HG03139 (cell line): ENCODE results near the gene PKP4.
"Not testable (repeated sequence)": the region's sequence is repeated elsewhere in the genome, so short reads cannot be mapped to it uniquely, and the experiment has no call there.

Source experiments
- ATAC-seq: cut with Tn5 transposase; IDR thresholded peaks from one replicate; pipeline ENCODE4 v1.9.1; 2021; ENCODE audit not compliant: unreplicated experiment

Gene PKP4

GRCh38 chr2:158464426-158465281, 7.9 kb downstream of the PKP4 start:
- peak; percentile 59 for ATAC-seq

DNA sequence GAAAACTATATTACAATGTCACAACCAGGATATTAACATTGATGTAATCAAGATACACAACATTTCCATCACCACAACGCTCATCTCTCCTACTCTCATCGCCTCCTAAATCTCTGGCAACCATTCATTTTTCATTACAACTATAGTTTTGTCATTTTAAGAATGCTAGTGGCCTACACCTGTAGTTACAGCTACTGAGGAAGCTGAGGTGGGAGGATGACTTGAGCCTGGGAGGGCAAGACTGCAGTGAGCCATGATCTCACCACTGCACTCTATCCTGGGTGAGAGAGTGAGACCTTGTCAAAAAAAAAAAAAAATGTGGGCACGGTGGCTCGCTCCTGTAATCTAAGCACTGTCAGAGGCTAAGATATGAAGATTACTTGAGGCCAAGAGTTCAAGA, 10.5 kb downstream of the PKP4 start:
- no peak for ATAC-seq

DNA sequence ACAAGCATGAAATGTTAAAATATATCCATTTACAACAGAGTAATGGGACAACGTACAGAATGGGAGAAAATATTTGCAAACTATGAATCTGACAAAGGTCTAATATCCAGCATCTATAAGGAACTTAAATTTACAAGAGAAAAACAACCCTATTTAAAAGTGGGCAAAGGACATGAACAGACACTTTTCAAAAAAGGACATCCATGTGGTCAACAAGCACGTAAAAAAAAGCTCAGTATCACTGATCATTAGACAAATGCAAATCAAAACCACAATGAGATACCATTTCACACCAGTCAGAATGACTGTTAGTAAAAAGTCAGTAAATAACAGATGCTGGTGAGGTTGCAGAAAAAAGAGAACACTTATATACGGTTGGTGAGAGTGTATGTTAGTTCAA, 16.1 kb downstream of the PKP4 start:
- not testable (repeated sequence) for ATAC-seq

DNA sequence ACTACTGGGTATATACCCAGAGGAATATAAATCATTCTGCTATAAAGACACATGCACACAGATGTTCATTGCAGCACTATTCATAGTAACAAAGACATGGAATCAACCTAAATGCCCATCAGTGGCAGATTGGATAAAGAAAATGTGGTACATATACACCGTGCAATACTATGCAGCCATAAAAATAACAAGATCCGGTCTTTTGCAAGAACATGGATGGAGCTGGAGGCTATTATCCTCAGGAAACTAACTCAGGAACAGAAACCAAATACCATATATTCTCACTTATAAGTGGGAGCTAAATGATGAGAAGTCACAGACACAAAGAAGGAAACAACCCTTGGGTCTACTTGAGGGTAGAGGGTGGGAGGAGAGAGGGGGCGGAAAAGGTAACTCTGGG, 16.5 kb downstream of the PKP4 start:
- ATAC-seq = not testable (repeated sequence)

DNA sequence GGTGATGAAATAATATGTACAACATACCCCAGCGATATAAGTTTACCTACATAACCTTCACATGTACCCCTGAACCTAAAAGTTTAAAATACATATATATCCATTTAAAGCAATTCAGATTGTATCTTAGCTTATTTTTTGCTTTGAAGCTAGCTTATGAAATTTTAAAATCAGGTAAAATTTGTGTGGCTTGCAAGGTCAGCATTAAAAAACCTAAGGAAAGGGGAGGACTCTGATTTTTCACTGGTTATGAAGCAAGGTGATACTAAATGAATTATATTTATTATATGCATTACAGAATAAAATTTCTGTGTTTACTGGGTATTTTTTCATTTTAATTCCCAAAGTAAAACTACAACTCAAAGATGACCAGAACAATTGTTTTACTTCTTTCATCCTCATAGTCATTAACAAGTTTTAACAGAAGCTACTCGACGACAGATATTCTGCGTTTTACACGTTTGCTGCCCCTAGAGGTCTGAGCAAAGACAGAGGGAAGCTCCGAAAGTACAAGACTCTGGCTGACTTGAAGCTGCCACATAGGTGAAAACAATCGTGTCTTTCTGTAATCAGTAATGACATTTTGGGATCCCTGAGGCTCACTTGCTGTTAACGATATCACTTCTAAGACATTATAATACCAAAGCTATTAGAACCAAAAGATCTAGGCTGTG, 17.1 kb downstream of the PKP4 start:
- ATAC-seq = no peak

GRCh38 chr2:158474526-158475011, 17.8 kb downstream of the PKP4 start:
- not testable (repeated sequence) for ATAC-seq

- ATAC-seq = no peak
These were observed 20.4 kb downstream of the PKP4 start for GRCh38 chr2:158477202-158477601.

GRCh38 chr2:158478237-158478636, 21.5 kb downstream of the PKP4 start:
- no peak for ATAC-seq

DNA sequence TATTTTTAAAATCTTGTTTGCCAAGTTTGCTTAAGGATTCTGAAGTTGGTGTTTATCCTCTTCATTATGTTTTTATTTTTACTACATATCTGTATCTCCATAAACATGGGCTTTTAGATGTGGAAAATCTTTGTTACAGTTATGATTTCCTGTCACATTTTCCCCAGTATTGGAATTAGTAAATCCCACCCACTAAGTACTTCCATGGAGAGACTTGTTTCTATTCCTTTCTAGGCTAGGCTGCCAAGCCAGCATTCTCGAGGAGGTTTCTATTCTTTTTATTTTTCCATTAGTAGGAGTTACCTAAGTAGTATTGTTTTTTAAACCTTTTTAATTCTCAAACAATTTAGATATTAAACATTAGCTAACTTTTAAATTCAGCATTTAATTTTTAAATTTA, 22.1 kb downstream of the PKP4 start:
- ATAC-seq = no peak

DNA sequence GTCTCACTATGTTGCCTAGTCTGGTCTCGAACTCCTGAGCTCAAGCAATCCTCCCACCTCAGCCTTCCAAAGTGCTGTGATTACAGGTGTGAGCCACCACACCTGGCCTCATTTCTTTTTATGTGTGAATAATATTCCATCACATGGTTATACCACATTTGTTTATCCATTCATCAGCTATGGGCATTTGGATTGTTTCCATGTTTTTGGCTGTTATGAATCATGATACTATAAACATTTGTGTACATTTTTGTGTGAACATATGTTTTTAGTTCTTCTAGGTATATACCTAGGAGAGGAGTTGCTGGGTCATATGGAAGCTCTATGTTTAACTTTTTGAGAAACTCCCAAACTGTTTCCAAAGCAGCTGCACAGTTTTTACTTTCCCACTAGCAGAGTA, 24.4 kb downstream of the PKP4 start:
- ATAC-seq = no peak

GRCh38 chr2:158482594-158482993, 25.8 kb downstream of the PKP4 start:
- ATAC-seq = no peak

- no peak for ATAC-seq
These were observed 28.3 kb downstream of the PKP4 start for GRCh38 chr2:158484892-158485556.

DNA sequence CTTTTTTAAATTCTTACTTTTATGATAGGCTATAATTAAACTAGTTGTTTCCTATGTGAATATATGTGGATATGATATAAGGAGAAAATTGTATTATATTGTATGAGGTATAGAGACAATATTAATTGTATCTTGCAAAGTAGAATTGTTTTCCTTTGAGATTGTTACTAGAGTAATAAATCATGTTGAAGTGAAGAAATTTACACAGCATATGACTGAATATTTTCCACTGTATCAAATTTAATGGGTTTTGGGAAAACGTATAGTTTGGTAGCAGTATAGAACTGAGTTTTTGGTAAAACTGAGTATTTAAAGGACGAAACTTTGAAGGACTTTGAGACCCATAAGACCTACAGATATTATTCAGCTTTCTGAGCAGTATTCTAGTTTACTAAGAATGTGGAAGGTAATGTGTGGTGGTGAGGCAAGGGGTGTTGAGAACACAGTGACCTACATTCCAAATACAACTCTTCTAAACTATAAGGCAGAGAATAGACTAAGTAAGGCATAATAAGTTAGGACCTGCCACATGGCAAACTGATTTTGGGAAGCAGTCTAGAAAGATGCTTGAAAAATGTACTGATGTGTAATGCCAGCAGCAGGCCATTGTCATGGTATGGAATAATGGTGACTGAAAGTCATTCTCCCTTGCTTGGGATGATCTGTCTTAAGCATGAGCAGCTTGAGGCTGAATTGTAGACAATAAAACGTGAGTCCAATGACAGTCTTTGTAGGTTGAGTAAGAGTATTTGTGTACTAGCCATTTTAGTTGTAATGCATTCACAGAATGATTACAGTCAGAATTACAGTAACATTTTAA, 29.6 kb downstream of the PKP4 start:
- ATAC-seq = no peak

DNA sequence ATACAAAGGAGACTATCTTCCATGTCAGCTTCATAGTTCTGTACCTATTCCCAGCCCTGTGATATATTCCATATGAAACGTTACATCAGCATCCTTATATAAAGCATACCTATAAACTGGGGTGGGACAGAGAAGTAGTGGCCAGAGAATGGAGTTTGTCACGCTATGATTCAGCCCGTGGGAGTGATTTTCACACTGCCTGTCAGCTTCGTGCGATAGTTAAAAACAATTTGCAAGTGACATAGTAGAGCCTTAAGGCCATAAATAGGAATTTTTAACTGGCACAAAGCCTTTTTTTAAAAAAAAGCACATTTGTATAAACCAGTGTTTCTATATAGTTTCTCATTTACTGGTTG, 30.2 kb downstream of the PKP4 start:
- ATAC-seq = no peak

DNA sequence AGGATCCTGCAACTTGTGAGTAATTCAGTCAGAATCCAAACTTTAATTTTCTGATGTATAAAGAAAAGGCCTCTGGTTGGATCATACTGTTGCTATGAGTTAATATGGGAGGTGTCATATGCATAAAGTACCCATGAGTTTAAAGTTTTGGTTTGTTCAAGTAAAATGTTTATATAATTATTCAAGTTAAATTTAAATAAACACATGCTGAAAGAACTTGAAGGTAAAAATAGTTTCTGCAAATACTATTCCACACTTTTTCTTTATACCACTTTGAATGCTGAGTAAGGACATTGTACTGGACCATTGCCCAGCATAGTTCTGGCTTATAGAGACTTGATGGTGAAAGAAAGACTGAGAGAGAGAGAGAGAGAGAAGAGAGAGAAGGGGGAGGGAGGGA, 30.7 kb downstream of the PKP4 start:
- no peak for ATAC-seq

- ATAC-seq = no peak
These were observed 31.9 kb downstream of the PKP4 start for GRCh38 chr2:158488442-158489216.

DNA sequence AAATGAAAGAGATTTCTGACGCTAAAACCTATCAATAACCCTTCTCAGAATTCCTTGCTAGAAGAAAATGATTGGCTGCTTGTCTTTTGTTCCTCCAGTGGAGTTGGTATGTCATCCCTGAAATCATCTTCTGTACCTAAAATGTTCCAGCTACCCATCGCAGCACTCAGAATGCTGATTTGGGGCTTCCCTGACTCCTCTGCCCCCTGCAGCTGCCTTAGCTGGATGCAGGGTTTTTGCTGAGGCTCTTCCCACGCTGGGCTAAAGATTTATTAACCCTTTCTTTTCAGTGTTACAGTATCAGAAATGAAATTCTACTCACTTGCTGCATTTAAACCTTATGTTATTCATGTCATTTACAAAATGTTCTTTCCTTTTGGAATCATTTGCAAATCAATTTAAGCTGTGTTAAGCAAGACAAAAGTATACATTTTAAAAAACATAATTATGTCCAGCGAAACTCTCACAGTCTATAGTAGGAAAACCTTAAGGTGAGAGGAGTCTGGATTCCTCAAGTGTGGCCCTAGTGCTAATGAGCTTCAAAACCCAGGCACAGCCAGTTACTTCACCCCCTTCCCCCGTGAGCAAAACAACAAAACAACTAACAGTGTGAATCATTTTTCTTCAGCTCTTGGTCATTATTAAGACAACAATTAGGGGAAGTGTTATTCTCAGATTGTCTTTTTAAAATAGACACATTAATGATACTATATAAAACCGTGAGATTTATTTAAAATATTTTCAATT, 32.8 kb downstream of the PKP4 start:
- no peak for ATAC-seq

DNA sequence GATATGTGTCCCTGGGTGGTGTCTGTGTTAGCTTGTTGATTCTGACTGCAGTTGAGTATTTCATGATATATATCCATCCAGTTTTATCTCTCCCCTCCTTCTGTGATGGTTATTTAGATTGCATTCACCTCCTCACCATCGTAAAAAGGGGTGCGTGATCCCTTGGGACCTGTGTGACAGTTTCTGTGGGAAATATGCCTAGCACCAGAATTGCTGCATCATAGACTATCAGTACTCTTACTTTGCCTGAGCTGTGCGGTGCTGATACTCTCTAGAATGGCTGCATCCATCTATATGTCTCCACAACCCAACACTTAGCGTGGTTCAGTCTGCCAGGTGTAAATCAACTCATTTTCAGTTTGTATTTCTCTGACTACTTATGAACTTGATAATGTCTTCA, 34.3 kb downstream of the PKP4 start:
- no peak for ATAC-seq

DNA sequence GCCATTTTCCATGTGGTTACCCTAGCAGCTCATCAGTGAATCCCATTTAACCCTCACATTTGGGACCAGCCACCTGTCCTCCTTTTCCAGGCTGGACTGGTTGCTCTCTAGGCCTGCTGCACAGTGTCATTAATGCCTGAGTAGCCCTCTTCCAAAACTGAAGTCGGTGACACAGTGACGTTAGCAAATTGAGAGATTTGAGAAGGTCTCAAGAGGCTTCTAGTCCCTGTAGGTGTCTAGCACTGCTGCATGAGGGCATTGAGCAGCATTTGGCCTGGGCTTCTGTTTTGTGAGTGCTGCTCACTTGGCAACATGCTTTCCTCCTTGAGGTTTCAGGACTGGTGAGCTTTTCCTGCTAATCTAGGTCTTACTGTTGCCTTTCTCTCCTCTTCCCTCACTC, 36.7 kb downstream of the PKP4 start:
- no peak for ATAC-seq

DNA sequence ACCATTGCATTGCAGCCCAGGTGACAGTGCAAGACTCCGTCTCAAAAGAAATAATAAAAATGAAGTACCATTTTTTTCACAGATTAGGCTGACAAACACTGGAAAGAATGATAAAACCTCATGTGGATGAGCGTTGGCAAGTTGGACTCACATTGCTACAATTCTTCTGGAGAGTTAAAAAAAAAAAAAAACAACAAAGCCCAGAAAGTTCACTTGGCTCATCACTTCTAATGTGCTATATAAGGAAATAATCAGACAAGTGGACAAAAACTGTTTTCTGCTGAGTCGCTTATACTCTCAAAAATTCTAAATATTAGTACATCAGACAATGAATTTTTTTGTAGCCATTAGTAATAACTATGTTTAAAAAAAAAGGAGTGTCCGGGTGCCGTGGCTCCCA, 38.4 kb downstream of the PKP4 start:
- no peak for ATAC-seq
